ENCODE data around the gene KRTDAP.

The KRTDAP gene

DNA sequence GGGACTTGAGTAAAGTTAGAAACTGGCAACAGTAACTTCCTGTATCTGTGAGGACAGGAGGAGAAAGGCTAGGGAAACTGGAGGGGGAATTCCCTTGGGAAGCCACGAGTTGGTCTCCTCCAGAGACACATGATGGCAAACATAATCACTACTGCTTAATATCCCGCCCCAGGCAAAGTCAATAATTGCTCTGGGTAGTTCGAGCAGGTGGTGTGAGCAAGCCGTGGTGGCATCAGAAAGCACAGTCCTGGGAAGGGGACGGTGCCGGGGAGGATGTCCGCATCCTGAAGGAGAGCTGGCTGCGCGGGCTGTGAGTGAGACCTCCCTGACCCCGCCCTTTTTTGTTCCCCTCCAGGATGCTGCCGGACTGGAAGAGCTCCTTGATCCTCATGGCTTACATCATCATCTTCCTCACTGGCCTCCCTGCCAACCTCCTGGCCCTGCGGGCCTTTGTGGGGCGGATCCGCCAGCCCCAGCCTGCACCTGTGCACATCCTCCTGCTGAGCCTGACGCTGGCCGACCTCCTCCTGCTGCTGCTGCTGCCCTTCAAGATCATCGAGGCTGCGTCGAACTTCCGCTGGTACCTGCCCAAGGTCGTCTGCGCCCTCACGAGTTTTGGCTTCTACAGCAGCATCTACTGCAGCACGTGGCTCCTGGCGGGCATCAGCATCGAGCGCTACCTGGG lies 40.8 kb downstream of the KRTDAP start:
- DNase-seq, result no peak

DNA sequence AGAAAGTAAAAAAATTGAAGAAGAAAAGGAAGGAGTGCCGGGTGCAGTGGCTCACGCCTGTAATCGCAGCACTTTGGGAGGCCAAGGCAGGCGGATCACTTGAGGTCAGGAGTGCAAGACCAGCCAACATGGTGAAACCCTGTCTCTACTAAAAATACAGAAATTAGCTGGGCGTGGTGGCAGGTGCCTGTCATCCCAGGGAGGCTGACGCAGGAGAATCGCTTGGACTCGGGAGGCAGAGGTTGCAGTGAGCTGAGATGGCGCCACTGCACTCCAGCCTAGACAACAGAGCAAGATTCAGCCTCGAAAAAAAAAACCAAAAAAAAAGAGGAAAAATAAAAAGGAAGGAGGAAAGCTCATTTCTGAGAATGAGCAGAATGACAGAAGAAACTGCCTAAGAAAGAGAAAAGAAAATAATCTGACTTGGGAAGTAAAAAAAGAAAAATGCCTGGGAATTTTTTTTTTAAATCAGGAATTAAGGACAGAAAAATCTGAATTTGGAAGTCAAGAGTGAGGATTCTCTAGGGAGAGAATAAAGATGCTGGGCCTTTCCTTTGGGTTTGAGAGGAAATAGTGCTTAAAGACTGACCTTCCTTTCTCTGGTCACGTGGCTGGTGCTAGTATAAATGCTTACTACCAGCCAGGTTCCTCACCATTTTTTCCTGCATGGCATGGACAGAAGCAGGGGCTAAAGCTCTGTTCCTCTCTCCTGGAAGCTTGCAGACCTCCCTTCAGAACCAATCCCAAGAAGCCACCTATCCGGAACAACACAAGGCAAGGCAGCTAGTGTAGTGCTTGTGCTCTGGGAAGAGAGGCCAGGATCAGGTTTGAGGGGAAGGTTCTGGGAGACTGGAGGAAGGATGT lies 42.4 kb downstream of the KRTDAP start, which contains the start of gene FFAR2:
FFAR2 (plus strand) TSS at position 652 of the 864 bp plus-strand sequence. CDS start 1,458 bp downstream, outside the sequence.
- no peak for DNase-seq

DNA sequence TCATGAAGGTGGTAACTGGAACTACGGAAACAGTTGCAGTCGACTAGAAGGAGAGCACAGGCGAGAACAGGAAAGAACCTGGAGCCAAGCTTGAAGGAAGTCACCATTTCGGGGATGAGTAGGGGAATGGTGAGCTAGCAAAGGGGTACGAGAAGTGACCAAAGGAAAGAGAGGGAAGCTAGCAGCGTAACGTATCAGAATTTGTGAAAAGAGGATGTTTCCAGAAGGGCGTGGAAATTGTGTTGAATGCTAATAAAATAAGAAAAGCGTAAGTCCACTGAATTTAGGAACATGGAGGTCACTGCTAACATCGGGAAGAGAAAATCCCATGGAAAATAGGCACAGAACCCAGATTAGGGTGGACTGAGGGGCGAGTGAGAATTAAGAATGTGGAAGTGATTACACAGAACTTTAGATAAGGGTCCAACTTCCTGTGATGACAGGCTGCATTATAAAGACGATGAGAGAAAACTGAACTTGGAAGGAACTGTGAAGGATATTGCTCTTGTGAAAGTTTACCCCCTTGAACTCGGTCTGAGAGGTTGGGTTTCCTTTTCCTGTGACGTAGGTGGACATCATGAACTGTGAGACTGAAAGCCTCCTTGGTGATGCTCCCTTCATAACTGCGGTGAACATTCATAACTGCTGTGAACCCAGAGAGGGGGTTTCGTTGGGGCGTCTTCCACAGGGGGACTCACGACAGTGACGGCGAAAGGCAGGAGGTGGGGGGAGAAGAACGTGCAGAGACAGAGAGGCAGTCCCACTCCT lies 44.3 kb downstream of the KRTDAP start:
- DNase-seq, result no peak

DNA sequence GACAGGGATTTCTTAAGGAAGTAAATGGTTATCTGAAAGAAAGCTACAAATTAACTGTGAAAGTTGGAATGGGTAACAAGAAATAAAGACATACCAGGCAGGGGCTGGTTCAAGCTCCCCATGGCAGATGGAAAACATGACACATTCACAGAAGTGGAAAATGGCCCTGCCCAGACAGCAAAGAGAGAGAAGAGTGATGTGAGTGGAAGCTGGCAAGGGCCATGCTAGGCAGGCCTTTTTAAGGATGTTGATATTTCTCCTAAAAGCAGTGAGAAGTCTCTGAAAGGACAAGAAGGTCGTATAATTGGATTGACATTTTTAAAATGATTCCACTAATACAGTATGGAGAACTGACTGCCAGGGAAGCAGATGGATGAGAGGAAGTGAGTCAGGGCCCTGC lies 45.5 kb downstream of the KRTDAP start:
- no peak for DNase-seq

DNA sequence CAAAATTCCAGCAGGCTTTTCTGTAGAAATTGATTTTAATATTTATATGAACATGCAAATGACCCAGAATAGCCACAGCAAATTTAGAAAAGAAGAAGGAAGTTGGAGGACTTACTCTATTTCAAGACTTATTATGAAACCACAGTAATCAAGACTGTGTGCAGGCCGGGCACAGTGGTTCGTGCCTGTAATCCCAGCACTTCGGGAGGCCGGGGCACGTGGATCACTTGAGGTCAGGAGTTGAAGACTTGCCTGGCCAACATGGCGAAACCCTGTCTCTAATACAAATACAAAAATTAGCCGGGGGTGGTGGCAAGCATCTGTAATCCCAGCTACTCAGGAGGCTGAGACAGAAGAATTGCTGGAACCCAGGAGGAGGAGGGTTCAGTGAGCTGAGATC lies 48.2 kb downstream of the KRTDAP start:
- no peak for DNase-seq

DNA sequence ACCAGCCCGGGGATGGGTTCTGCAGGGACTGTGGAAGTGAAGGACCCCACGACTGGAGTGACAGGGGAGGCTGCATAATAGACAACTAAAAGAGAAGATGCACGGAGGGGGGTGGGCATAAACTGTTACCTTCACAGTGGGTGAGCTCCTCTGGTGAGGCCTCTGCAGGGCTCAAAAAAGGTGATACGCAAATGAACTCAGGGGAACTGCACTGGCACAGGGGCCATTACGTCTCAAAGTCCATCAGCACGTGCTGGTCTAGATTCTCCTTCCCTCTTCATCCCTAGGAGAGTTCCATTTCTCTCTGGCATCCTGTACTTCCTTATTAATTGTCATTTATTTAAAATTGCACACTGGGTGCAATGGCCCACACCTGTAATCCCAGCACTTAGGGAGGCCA lies 50.3 kb downstream of the KRTDAP start:
- DNase-seq, result no peak

DNA sequence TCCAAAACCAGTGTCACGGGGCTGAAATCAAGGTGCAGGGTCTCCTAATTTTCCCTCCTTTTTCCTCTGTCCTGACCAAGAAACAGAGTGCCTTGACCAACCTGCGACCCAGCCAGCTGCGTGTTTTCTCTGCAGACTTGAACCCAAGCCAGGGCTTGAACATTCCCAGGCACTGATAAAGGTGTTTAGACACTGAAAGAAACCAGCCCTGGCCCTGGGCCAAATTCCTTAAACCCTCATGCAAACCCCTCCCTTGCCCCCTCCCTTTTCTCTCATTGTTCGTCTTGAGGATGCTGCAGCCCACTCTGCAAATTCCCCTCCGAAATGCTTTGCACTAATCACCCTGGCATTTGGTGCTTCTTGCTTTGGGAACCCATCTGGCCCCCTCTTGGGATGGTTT lies 51.7 kb downstream of the KRTDAP start:
- DNase-seq, result no peak

DNA sequence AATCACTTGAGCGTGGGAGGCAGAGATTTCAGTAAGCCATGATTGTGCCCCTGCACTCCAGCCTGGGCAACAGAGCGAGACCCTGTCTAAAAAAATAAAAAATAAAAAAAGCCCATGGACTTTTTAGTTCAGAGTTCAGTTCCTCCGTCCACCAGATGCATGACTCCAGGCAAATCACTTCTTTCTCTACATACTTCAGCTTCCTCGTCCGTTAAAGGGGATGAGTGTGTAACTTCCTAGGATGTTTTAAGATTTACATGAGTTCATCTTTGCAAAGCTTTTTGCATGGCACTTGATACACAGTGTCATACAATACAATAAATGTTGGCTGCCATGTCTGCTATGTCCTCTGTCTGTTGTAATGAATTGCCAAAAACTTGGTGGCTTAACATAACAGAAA lies 52.2 kb downstream of the KRTDAP start:
- no peak for DNase-seq

DNA sequence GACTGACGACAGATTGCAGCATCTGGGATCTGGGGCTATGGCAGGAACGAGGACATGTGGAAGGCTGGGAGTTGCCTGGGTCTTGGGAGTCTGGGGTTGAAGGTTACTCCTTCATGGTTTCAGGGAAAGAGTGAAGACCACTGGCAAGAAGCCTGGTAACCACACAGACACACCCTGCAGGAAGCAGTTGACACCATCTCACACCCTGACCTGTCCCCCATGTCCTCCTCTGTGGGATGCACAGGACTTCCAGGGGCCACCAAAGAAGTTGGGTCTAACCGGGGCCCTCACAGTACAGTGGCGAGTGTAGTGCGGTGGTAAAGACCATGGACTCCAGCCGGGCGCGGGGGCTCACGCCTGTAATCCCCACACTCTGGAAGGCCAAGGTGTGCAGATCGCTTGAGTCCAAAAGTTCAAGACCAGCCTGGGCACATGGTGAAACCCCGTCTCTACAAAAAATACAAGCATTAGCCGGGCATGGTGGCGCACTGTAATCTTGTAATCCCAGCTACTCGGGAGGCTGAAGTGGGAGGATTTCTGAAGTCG lies 52.8 kb downstream of the KRTDAP start:
- DNase-seq, result no peak
